Right lobe of liver (tissue), 6 donors: ENCODE results near the gene TRIM69. TPM values are rescaled to one million over a fixed set of nuclear protein-coding genes. Genes with fewer than 3 reads are reported as not detected.

Experiments
- ATAC-seq, 4 donors: fragments of 200-7000 bp; cut with Tn5 transposase; one replicate each; pipeline ENCODE4 v1.9.1; 2020; ENCODE audit warnings: mild to moderate bottlenecking in 4 of 4, moderate library complexity in 4 of 4
- DNase-seq, 3 donors: peaks; one replicate each; pipeline ENCODE4 v3.0.0-alpha.2; 2020
- H3K27ac ChIP-seq, 3 donors: fragments of 200-600 bp; one replicate each; pipeline ENCODE4 v1.8.0; 2022
- H3K27me3 ChIP-seq, 2 donors: fragments of 200-600 bp; one replicate each; pipeline ENCODE4 v1.8.0; 2022
- H3K36me3 ChIP-seq, 4 donors: fragments of 200-600 bp; sonication (generic) in 1 of 4; one replicate each; pipeline versions ENCODE4 v1.5.1 to v1.8.0; 2017 to 2022; ENCODE audit warnings: control low read depth in 1 of 4
- H3K4me1 ChIP-seq, 4 donors: fragments of 200-600 bp; sonication (generic) in 1 of 4; one replicate each; pipeline versions ENCODE4 v1.5.1 to v1.8.0; 2017 to 2022; ENCODE audit warnings: control low read depth in 1 of 4
- H3K4me3 ChIP-seq, 3 donors: fragments of 200-600 bp; one replicate each; pipeline ENCODE4 v1.8.0; 2022
- H3K9me3 ChIP-seq, 4 donors: fragments of 200-600 bp; sonication (generic) in 1 of 4; one replicate each; pipeline versions ENCODE4 v1.5.1 to v1.8.0; 2017 to 2022; ENCODE audit warnings: control low read depth in 1 of 4
- POLR2A ChIP-seq: fragments of 450-650 bp; IDR thresholded peaks from one replicate; pipeline ENCODE4 v1.6.1; 2017; ENCODE audit warnings: antibody characterized with exemption, mild to moderate bottlenecking
- WGBS: methylation state at CpG from one replicate; pipeline ENCODE4 v1.1.6; 2018; ENCODE audit warnings: low coverage, low lambda C conversion rate; ENCODE audit not compliant: insufficient coverage; ENCODE audit errors: missing lambda C conversion rate; 5-methylcytosine and 5-hydroxymethylcytosine counted together
- intact Hi-C, 2 donors: fragments of 100-400 bp; cut with DNase I; formaldehyde crosslinking; loops; one replicate each; pipeline versions ENCODE4 v1.11.2 to v1.14.1; 2022
- total RNA-seq, 6 experiments: library from RNA; depleted of rRNA in 2 of 6; stranded (reverse); fragments of >200 nt in 2 of 6; fragmentation: NEBNext Ultra II Directional in 3 of 6; extraction: Animal tissue kit (Norgen Biotek cat#: 25700) in 3 of 6; gene quantifications; one replicate each; pipeline versions ENCODE4 v1.1.0 to v1.2.4, GENCODE V29; 2016 to 2023
- TF ChIP-seq, protein P1 (sequence below), 4 donors: fragments of 200-600 bp in 3 of 4; fragments of 450-650 bp in 1 of 4; IDR thresholded peaks; one replicate each; pipeline versions ENCODE4 v1.5.1 to v1.8.0; 2016 to 2022; ENCODE audit warnings: antibody characterized with exemption in 4 of 4, mild to moderate bottlenecking in 2 of 4
- donor health status: DM: no; HTN: yes; CAD: no.
- donor health status: DM: no; HTN: no; CAD: no.
- donor health status: DM: no; HTN: no; CAD: no.
- donor health status: DM: no; HTN: yes; CAD: no.
- donor health status: DM: no; HTN: yes; CAD: no.

Gene TRIM69
- total RNA-seq, 6 experiments from 2014 or later = 3.8 to 16.9 (median 6.5) TPM

DNA sequence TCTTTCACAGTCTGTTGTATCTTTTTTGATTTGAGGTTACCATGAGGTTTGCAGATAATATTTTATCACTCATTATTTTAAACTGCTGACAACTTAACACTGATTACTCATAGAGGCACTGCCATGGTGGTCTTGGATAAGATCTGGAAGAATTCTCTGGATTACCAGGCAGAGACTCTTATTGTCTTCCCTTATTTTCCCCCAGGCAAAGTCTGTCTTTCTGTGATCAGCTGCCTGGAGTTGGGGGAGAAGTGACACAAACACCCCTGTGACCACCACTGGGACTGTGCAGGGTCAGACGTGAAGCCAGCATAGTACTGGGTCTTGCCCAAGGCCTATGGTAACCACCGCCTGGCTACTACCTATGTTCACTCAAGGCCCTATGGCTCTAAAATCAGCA, 29.9 kb upstream of the TRIM69 start:
- H3K27ac ChIP-seq = no peak overlapping the region
- no peak for TF ChIP-seq POLR2A
- TF ChIP-seq, protein P1, sequence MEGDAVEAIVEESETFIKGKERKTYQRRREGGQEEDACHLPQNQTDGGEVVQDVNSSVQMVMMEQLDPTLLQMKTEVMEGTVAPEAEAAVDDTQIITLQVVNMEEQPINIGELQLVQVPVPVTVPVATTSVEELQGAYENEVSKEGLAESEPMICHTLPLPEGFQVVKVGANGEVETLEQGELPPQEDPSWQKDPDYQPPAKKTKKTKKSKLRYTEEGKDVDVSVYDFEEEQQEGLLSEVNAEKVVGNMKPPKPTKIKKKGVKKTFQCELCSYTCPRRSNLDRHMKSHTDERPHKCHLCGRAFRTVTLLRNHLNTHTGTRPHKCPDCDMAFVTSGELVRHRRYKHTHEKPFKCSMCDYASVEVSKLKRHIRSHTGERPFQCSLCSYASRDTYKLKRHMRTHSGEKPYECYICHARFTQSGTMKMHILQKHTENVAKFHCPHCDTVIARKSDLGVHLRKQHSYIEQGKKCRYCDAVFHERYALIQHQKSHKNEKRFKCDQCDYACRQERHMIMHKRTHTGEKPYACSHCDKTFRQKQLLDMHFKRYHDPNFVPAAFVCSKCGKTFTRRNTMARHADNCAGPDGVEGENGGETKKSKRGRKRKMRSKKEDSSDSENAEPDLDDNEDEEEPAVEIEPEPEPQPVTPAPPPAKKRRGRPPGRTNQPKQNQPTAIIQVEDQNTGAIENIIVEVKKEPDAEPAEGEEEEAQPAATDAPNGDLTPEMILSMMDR (IDR thresholded peaks at IDR 0.05) = no peak
- no peaks in the 10 kb centered on the region for H3K9me3 ChIP-seq
- H3K4me1 ChIP-seq = no peaks in the 10 kb centered on the region
- 100% methylated on average over 1 of the region's 2 CpGs for WGBS
- no peak for DNase-seq
- H3K4me3 ChIP-seq = no peak overlapping the region
- no peaks in the 10 kb centered on the region for H3K36me3 ChIP-seq
- H3K27me3 ChIP-seq = no peaks in the 10 kb centered on the region
- intact Hi-C loops = no loop called here
- no peak for ATAC-seq

DNA sequence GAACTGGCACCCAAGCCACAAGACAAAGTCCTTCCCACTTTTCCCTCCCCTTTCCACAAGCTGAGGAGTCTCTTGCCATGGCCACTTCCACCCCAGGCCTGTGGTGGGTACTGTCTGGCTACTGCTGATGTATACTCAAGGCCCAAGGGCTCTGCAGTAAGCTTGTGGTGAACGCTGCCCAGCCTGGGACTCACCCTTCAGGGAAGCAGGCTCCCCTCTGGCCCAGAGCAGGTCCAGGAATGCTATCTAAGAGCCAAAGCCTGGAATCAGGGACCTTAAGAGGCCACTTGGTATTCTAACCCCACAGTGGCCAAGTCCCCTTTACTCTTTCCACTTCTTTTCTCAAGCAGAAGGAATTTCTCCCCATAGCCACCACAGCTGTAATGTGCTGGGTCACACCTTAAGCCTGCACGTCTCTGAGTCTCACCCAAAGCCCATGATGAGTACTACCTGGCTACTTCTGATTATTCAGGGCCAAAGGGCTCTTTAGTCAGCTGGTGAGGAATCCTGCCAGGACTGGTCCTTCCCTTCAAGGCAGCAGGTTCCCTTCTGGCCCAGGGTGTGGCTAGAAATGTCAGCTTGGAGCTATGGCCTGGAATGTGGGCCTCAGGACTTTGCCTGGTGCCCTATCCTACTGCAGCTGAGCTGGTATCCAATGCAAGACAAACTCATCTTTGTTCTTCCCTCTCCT, 29.2 kb upstream of the TRIM69 start:
- TF ChIP-seq, protein P1 (IDR thresholded peaks at IDR 0.05) = no peak
- TF ChIP-seq POLR2A = no peak
- DNase-seq = no peak
- no peak for ATAC-seq
- Histone ChIP-seq H3K4me1 (no peaks in the 10 kb centered on the region), H3K36me3 (no peaks in the 10 kb centered on the region), H3K9me3 (no peaks in the 10 kb centered on the region), H3K27me3 (no peaks in the 10 kb centered on the region), H3K27ac (no peak overlapping the region), H3K4me3 (no peak overlapping the region)
- intact Hi-C loops = no loop called here
- WGBS = no CpG with 5 or more reads among the region's 2 CpGs

DNA sequence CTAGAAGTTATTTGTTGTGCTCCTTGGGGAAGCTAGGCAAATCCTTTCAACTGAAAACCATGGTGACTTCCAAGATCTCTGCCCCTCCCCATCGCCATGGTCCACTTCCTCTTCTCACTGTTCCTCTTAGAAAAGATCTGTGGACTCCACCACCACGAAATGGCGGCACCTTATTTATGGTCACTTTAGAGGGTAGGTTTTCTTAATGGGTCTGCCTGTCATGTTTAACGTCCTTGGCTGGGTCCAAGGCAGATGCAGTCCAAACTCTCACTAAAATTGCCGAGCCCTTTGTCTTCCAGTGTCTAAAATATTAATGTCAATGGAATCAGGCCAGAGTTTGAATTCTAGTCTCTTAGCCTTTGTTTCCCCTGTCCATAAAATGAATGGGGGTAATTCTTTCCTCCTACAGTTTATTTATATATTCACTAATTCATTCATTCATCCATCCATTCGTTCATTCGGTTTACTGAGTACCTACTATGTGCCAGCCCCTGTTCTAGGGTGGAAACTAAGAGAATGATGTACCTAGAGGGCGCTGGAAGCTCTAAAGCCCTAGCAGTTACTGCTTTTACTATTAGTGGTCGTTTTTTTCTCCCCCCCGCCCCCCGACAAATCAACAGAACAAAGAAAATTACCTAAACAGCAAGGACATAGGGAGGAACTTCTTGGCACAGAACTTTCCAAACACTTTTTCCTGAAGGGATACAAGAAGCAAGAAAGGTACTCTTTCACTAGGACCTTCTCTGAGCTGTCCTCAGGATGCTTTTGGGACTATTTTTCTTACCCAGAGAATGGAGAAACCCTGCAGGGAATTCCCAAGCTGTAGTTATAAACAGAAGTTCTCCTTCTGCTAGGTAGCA, 25.9 kb upstream of the TRIM69 start:
- Histone ChIP-seq H3K4me1 (peaks cover 0 to 17% (median 0%) of the 10 kb centered on the region in 4 donors), H3K27me3 (no peaks in the 10 kb centered on the region), H3K4me3 (peak overlapping the region; percentile 78 to 94 (median 78)), H3K9me3 (no peaks in the 10 kb centered on the region), H3K36me3 (peaks cover 4 to 6% (median 5%) of the 10 kb centered on the region in 4 donors), H3K27ac (peak overlapping the region; percentile 99 to 100 (median 100))
- peak in 2 of 4 donors; percentile 4 to 9 for ATAC-seq
- no peak for DNase-seq
- intact Hi-C loops = no loop called here
- 20% methylated on average over 11 of the region's 11 CpGs for WGBS
- no peak for TF ChIP-seq POLR2A
- TF ChIP-seq, protein P1 (IDR thresholded peaks at IDR 0.05) = peak in 3 of 4 donors; percentile 21 to 40 (median 28)

DNA sequence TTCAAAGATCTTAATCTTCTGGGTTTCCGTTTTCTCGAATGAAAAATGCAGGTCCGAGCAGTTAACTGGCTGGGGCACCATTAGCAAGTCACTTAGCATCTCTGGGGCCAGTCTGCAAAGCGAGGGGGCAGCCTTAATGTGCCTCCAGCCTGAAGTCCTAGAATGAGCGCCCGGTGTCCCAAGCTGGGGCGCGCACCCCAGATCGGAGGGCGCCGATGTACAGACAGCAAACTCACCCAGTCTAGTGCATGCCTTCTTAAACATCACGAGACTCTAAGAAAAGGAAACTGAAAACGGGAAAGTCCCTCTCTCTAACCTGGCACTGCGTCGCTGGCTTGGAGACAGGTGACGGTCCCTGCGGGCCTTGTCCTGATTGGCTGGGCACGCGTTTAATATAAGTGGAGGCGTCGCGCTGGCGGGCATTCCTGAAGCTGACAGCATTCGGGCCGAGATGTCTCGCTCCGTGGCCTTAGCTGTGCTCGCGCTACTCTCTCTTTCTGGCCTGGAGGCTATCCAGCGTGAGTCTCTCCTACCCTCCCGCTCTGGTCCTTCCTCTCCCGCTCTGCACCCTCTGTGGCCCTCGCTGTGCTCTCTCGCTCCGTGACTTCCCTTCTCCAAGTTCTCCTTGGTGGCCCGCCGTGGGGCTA, 25.1 kb upstream of the TRIM69 start, which contains the start of the genes B2M and PATL2:
Gene B2M, plus strand, starts transcription at position 422 of the 647 bp plus-strand sequence. Its CDS starts 30 bp downstream, at position 452.
Gene PATL2, minus strand, starts transcription at position 228 of the 647 bp plus-strand sequence. CDS start 34,833 bp downstream, outside the sequence.
- H3K36me3 ChIP-seq = peaks cover 8 to 13% (median 11%) of the 10 kb centered on the region in 4 donors
- H3K9me3 ChIP-seq = no peaks in the 10 kb centered on the region
- ATAC-seq = peak; percentile 89 to 93 (median 92)
- peak within 1 kb of the TSS; percentile 78 to 94 (median 78) for H3K4me3 ChIP-seq
- H3K27me3 ChIP-seq = no peaks in the 10 kb centered on the region
- intact Hi-C loops = no loop called here
- H3K4me1 ChIP-seq = peaks cover 0 to 17% (median 0%) of the 10 kb centered on the region in 4 donors
- peak within 1 kb of the TSS; percentile 99 to 100 (median 100) for H3K27ac ChIP-seq
- 0% methylated on average over 19 of the region's 37 CpGs for WGBS
- TF ChIP-seq, protein P1 (IDR thresholded peaks at IDR 0.05) = no peak
- TF ChIP-seq POLR2A = peak; percentile 100
- peak; percentile 95 to 96 (median 96) for DNase-seq
